ENCODE results near the gene PTPRG. TPM values are rescaled to one million over a fixed set of nuclear protein-coding genes. Genes with fewer than 3 reads are reported as not detected.

Gene PTPRG
- polyA plus RNA-seq, 3 donors = not detected

DNA sequence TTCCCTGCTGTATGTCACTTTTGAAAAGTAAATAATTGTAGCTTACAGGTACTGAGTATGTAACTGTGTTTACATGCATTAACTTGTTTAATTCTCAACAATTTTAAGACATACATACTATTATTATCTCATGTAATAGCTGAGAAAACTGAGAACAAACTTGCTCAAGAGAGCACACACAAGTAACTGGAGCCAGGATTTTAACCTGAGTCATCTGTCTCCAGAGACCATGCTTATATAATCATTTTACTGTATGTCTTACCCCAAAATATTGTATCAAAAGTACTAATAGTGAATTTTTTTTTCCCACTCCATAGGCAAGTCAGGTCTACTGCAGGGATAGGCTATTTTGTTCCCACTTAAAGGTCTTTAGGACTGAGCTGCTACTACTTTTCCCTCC, 716.6 kb downstream of the PTPRG start:
- Histone ChIP-seq H4K20me1 (ENCODE audit: insufficient read depth, low read length) (no peaks in the 10 kb centered on the region), H2AFZ (ENCODE audit: insufficient read depth, low read depth, low read length, poor library complexity, severe bottlenecking) (no peak overlapping the region), H3K27ac (ENCODE audit: low read depth in 1 of 2, low read length in 2 of 2) (no peak overlapping the region), H3K27me3 (ENCODE audit: control insufficient read depth in 2 of 2, insufficient read depth in 2 of 2, low read length in 2 of 2) (no peaks in the 10 kb centered on the region), H3K4me3 (replicated peaks in 1 of 3; ENCODE audit: low read depth in 2 of 3, low read length in 3 of 3) (no peak overlapping the region), H3K36me3 (replicated peaks in 1 of 2; ENCODE audit: control insufficient read depth in 1 of 2, insufficient read depth in 2 of 2, low read length in 2 of 2) (no peaks in the 10 kb centered on the region), H3K4me1 (ENCODE audit: control insufficient read depth in 1 of 2, insufficient read depth in 2 of 2, low read length in 2 of 2) (peaks cover 11 to 18% of the 10 kb centered on the region in 2 donors), H3K79me2 (ENCODE audit: insufficient read depth, low read length) (no peaks in the 10 kb centered on the region), H3K9ac (ENCODE audit: insufficient read depth, low read length, poor library complexity, severe bottlenecking) (no peak overlapping the region), H3K9me3 (replicated peaks in 1 of 2; ENCODE audit: control insufficient read depth in 1 of 2, insufficient read depth in 1 of 2, low read length in 2 of 2) (no peaks in the 10 kb centered on the region), H3K4me2 (replicated peaks; ENCODE audit: extremely low read depth, low read length, poor library complexity, severe bottlenecking) (no peak overlapping the region)
- Mint-ChIP-seq H3K4me3 (no peak overlapping the region), H3K4me1 (peaks cover 19% of the 10 kb centered on the region), H3K36me3 (no peaks in the 10 kb centered on the region), H3K9me3 (peaks cover 0 to 2% (median 0%) of the 10 kb centered on the region in 7 donors), H3K27me3 (ENCODE audit: low read depth in 3 of 3) (no peaks in the 10 kb centered on the region), H3K27ac (no peak overlapping the region)
- TF ChIP-seq, protein P1, sequence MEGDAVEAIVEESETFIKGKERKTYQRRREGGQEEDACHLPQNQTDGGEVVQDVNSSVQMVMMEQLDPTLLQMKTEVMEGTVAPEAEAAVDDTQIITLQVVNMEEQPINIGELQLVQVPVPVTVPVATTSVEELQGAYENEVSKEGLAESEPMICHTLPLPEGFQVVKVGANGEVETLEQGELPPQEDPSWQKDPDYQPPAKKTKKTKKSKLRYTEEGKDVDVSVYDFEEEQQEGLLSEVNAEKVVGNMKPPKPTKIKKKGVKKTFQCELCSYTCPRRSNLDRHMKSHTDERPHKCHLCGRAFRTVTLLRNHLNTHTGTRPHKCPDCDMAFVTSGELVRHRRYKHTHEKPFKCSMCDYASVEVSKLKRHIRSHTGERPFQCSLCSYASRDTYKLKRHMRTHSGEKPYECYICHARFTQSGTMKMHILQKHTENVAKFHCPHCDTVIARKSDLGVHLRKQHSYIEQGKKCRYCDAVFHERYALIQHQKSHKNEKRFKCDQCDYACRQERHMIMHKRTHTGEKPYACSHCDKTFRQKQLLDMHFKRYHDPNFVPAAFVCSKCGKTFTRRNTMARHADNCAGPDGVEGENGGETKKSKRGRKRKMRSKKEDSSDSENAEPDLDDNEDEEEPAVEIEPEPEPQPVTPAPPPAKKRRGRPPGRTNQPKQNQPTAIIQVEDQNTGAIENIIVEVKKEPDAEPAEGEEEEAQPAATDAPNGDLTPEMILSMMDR (IDR thresholded peaks at IDR 0.05) = no peak
- DNase-seq = no peak
- intact Hi-C loops (cut with micrococcal nuclease) = no loop called here

- no peak overlapping the region for H3K4me3 Mint-ChIP-seq
- no peaks in the 10 kb centered on the region for H3K27me3 Mint-ChIP-seq (ENCODE audit: low read depth in 3 of 3)
- intact Hi-C loops (cut with micrococcal nuclease) = no loop called here
- peaks cover 32% of the 10 kb centered on the region for H3K4me1 Mint-ChIP-seq
- TF ChIP-seq, protein P1 (IDR thresholded peaks at IDR 0.05) = no peak
- H3K4me1 ChIP-seq (ENCODE audit: control insufficient read depth in 1 of 2, insufficient read depth in 2 of 2, low read length in 2 of 2) = peaks cover 12 to 20% of the 10 kb centered on the region in 2 donors
- peaks cover 0 to 2% (median 0%) of the 10 kb centered on the region in 7 donors for H3K9me3 Mint-ChIP-seq
- peak overlapping the region in 1 of 2 donors; percentile 15 for H3K27ac ChIP-seq (ENCODE audit: low read depth in 1 of 2, low read length in 2 of 2)
- H4K20me1 ChIP-seq (ENCODE audit: insufficient read depth, low read length) = no peaks in the 10 kb centered on the region
- no peaks in the 10 kb centered on the region for H3K36me3 ChIP-seq (replicated peaks in 1 of 2; ENCODE audit: control insufficient read depth in 1 of 2, insufficient read depth in 2 of 2, low read length in 2 of 2)
- no peak overlapping the region for H2AFZ ChIP-seq (ENCODE audit: insufficient read depth, low read depth, low read length, poor library complexity, severe bottlenecking)
- H3K79me2 ChIP-seq (ENCODE audit: insufficient read depth, low read length) = no peaks in the 10 kb centered on the region
- no peaks in the 10 kb centered on the region for H3K36me3 Mint-ChIP-seq
- H3K4me2 ChIP-seq (replicated peaks; ENCODE audit: extremely low read depth, low read length, poor library complexity, severe bottlenecking) = no peak overlapping the region
- no peak for DNase-seq
- no CpG with 5 or more reads among the region's 1 CpG for WGBS (ENCODE audit: insufficient coverage)
- H3K27ac Mint-ChIP-seq = no peak overlapping the region
- H3K27me3 ChIP-seq (ENCODE audit: control insufficient read depth in 2 of 2, insufficient read depth in 2 of 2, low read length in 2 of 2) = no peaks in the 10 kb centered on the region
- H3K4me3 ChIP-seq (replicated peaks in 1 of 3; ENCODE audit: low read depth in 2 of 3, low read length in 3 of 3) = no peak overlapping the region
- no peaks in the 10 kb centered on the region for H3K9me3 ChIP-seq (replicated peaks in 1 of 2; ENCODE audit: control insufficient read depth in 1 of 2, insufficient read depth in 1 of 2, low read length in 2 of 2)
- no peak overlapping the region for H3K9ac ChIP-seq (ENCODE audit: insufficient read depth, low read length, poor library complexity, severe bottlenecking)
Observed at GRCh38 chr3:62281726-62282125, 720.4 kb downstream of the PTPRG start.
